ENCODE measurements around the gene ACOX2.

The ACOX2 gene

DNA sequence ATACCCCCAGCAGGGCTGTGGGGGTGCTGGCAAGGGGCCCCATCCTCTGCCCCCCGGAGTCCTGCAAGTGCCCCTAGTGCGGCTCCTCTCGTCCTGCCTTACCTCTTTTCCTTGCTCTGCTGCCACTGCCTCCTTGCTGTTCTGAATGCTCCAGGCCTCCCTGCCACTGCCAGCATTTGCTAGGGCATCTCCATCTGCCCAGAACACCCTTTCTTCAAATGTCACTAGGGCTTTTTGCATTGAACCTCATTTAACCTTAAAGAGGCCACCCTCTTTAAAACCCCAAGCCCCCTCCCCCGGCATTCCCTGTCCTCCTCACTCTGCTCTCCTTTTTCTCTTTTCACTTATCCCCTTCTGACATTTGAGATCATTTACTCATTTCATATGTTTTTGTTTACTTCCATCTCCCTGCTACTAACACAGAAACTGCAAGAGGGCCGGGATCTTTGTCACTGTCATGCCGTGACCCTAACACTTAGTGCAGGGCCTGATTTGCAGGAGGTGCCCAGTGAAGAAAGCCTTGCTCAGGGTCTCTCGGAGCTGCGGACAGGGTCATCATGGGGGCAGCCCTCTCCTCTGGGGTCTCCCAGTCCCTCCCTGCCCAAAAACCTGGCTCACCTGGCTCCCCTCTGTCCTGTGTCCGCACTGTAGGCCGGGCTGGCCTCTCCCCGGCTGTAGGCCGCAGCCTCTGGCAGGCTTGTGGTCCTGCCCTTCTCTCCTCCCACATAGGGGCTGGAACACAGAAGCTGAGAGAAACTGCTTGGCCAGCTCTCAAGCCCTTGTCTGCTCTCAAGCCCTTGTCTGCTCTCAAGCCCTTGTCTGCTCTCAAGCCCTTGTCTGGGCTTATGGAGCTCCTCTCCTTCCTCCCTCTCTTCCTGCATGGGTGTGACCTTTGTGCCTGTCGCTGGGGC is at the start of gene ACOX2:
Gene ACOX2 (minus strand): TSS at position 690 of the 911 bp plus-strand sequence. CDS start 2,084 bp downstream, outside the sequence.
- no peak for DNase-seq (ENCODE audit: low read depth in 2 of 2, low spot score in 1 of 2)

DNA sequence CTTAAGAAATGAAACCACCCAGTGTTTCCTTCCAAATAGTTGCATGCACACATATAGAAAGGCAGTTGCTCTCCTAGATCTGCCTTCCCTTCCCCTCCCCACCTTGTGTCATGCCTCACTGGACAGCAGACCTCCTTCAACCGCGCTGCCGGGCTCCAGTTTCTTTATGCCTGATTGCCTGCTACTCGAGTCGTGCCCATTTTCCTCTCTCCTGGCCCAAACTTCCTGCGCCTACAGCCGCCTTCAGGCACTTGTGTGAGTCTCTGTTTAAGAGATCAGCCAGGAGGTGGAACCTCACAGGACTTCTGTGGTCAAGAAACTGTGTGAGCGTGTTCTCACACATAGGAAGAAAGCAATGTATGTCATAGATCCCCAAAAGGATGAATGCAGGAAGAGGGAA is 49.0 kb upstream of the ACOX2 start:
- no peak for DNase-seq (ENCODE audit: low read depth in 2 of 2, low spot score in 1 of 2)

DNA sequence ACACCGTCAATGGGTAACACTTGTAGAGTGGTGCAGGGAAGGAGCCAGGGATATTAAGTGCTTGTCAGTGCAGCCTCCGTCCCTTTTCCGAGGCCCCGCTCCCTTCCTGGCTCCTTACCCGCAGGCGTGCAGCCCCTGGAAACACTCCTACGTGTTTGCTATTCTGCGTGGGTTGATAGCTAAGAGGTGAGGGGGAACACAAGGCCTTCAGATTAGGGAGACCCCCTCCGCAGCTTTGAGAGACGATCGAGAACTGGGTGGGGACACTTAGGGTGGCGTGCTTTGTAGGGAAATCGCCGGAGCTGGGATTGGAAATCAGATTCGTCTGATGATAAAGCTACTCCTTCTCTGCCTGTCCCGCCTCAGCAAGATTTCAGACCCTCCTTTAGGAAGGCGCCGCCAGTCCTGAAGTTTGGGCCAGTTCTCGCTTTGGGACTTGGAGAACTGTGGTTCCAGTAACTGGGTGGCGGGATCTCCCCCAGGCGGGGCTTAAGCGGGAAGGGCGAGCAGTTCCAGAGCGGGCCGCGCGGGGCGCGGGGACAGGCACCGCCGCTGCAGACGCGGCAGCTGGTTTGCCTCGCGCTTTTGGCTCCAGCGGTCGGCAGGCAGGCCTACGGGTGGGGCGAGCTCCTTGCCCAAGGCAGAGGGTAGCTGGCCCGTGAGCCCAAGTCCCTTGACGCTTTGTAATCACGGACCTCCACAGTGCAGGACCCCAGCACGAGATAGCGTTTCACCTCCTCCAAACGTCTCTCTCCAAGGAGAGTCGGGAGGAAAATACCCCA is 48.2 kb upstream of the ACOX2 start:
- no peak for DNase-seq (ENCODE audit: low read depth in 2 of 2, low spot score in 1 of 2)

DNA sequence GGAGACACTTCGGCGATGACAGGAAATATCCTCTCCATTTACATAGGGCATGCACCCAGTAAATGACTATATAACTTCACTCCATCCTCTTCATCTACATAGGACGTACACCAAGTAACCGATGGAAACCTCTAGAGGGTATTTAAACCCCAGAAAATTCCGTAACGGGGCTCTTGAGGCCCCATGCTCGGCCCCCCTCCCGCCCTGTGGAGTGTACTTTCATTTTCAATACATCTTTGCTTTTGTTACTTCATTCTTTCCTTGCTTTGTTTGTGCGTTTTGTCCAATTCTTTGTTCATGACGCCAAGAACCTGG is 47.7 kb upstream of the ACOX2 start:
- DNase-seq (ENCODE audit: low read depth in 2 of 2, low spot score in 1 of 2) = no peak

DNA sequence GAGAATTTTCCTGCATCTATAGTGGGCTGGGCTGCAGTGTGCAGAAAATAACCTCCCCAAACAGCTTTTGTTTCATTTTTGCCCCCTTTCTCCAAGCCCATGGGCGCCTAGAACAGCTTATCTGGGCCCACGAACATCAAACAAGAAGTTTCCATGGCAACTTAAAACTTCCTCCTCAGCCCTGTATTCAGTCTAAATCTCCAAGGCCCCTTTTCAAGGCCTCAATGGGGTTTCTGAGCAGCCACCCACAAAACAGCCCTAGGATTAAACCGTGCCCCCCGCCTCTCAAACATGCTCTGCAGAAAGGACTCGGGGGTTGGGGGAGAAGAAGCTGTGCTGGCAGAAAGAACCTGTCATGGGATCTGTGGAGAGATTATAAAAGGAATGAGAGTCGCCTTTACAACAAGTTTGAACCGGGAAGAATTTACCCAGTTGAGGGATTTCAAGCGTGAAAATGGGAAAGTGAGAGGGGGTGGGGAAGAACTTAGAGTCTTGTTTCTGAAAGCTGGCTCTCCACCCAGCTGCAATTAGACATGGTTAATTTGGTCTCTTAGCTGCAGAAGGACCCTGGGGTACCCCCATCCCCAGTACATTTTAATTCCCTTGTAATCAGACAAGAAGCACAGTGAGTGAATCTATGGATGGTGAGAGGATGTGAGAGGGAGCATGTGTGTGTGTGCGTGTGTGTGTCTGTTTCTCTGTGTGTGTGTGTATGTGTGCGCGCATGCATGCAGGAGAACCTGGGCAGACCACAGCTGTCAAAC is 44.5 kb upstream of the ACOX2 start:
- DNase-seq (ENCODE audit: low read depth in 2 of 2, low spot score in 1 of 2) = no peak

DNA sequence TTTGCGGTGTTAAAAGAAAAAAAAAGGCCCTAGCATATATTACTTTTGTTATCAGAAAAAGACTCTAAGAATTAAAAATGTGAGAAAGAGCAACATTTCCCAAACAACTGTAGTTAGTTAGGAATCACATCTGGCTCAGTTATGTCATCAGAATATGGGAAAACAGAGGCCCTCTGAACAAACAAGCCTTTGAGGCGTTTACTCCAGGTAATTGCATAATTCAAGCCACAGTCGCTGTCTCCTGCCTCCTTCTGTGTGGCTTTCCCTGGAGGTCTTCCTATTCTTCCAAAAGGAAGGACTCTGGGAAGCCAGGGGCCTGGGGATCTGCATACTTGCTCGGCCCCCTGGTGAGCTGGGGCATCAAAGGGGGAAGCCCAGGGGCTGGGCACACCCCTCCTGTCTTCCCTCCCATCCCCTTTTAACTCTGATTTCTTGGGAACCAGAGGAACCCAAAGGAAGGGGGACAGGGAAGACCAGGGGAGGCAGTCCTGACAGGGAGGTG is 43.9 kb upstream of the ACOX2 start:
- no peak for DNase-seq (ENCODE audit: low read depth in 2 of 2, low spot score in 1 of 2)

DNA sequence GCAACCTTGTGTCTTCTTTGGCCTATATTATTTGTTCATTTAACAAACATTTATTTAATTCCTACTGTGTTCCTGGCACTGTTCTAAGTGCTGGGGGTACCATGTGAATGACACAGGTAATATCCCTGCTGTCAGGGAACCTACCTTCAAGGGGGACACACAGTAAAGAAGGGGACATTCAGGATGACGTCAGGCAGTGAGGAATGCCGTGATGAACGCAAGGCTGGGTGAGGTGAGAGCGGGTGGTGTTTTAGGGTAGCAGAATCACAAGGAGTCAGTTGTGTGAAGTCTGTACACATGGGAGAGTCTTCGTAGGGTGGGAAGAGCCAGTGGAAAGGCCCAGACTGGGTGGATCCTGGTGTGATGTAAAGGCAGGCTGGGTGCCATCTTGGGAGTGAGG is 41.9 kb upstream of the ACOX2 start:
- DNase-seq (ENCODE audit: low read depth in 2 of 2, low spot score in 1 of 2) = no peak

DNA sequence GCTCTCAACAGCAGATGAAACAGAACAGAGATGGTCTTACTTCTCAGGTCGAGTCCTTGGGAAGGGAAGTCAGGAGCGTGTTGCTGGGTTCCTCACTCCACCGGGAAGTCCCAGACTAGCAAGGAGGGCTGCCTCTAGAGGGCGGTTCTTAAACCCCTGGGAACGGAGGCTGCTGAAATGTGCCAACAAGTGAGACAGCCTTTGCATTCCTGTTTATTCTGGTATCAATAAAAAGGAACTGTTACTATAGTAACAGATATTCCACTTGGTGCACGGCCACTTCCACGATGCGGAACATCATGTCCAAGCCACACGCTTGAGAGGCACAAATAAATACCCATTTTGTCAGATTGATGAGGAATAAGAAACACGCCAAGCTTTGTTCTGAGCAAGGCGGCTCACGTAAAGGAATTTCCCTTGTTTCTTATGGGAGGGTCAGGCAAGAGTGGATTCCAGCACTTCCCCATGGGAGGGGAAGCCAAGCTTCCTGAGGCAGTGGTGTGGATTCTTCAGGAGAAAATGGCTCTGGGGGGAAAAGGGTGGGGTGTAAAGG is 40.4 kb upstream of the ACOX2 start, which contains the start of gene FAM107A:
Gene FAM107A (minus strand): TSS at position 123 of the 553 bp plus-strand sequence. CDS start 7,531 bp downstream, outside the sequence.
- DNase-seq (ENCODE audit: low read depth in 2 of 2, low spot score in 1 of 2) = no peak

DNA sequence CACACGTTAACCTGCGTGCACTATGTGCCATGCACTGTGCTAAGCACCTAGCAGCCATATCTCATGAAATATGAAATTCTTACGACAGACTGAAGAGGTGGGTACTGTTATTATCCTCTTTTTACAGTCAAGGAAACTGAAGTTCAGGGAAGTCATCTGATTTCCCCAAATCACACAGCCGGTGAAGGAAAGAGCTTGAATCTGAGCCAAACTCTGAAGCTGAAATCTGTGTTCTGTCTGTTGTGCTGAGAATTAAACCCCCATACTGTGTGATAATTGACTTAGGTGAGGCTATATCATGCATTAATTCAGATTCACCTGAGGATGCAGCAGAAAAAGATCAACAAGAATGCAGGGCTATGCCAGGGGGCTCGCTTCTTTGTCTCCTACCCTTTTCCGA is 39.7 kb upstream of the ACOX2 start:
- DNase-seq (ENCODE audit: low read depth in 2 of 2, low spot score in 1 of 2) = no peak

DNA sequence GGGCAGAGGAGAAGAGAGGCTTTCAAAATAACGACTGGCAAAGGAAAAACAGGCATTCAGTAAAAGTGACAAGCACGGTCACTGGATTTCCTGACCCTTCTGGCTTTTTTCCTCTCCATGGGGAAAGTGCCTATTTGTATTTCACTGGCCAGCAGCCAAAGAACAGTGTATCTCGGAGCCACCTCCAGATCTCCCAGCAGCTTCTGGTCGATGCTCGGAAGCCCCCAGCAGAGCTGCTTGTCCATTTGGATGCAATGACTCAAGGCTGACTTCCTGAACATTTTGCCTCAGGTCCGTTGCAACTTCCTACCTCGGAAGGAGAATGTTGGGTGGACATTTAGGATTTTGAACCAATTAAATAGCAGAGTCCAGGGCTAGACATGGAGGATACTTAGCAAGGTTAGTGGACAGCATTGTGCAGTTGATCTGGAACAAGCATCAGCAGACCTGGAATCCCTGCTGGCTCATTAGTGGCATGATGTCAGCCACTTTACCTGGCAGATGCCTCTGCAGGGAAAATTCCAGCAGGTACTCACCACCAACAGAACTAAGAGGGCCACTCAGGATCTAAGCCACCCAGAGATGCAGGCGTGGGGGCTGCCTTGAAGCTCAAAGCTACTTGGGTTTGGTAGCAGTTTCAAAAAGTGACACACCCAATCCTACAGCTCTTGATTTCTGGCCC is 39.1 kb upstream of the ACOX2 start:
- DNase-seq (ENCODE audit: low read depth in 2 of 2, low spot score in 1 of 2) = no peak

DNA sequence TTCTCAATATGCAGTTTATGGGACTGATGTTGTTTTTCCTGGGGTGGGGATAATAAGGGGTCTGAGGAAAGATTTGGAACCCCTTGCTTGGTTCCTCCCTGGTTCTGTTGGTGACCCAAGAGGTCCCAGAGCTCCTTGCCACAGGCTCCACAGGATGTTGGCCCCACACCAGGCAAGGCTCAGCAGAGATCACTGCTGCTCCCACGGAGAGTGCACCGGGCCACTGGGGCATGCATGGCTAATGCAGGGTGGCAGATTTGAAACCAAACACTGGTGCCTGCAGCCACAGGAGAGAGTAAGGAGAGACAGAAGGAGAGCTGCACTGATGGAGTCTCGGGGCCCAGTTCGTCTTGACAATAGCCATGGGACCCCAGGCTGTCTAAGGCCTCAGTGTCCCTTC is 37.7 kb upstream of the ACOX2 start:
- no peak for DNase-seq (ENCODE audit: low read depth in 2 of 2, low spot score in 1 of 2)

DNA sequence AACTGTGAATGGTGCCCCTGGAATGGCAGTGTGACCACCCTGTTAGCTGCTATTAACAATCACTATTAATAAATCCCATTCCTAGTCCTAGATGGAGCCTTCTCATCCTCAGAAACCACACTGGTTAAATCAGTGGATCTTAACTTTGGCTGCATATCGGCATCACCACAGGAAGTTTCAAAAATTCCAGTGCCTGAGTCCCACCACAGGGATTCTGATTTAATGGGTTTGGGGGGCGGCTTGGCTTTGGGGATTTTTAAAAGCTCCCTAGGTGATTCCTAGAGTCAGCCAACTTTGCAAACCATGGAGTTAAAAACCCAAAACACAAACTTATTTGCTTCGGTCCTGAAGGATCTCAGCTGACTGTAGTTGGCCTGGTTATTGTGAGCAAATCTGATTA is 37.1 kb upstream of the ACOX2 start:
- DNase-seq (ENCODE audit: low read depth in 2 of 2, low spot score in 1 of 2) = no peak

DNA sequence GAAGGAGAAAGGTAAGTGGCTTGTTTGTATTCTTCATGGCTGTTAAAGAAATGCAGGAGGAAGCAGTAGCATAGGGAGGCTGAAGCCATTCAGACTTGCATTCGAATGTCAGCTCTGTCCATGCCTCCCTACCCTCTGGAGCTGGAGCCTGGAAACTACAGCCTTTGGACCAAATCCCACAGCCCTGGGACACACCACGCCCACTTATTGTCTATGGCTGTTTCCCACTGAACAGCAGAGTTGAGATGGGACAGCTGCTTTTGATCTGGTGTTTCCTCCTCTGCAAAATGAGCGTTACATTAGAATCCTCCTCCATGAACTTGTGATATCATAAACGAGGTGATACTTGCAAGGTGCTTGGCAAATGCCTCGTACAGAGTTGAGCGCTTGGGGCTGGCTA is 36.6 kb upstream of the ACOX2 start:
- no peak for DNase-seq (ENCODE audit: low read depth in 2 of 2, low spot score in 1 of 2)

DNA sequence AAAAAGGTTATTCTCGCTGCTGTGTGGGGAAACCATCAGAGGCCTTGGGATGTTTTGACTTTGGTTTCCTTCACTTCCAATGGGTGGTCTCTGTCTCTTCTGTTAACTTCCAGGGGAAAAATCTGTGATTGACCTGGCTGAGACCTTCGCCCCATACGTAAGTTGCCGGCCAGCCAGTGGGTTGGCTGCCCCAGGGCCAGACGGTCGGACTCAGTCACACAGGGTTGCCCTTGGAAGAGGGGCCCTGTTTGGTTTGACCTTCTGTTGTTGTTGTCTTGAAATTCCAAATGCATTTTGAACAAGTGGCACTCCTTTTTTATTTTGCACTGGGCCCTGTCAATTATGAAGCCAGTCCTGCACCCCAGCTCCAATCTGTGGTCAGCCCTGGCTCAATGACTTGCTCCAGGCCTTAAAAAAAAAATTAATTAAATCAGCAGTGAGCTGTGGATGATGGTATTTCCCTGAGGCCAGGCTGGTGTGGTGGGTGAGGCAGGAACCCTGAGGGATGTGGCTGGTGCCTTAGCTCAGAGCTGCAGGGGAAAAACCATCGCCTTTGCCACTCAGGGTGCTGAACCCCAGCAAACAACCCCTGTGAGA is 35.7 kb upstream of the ACOX2 start:
- no peak for DNase-seq (ENCODE audit: low read depth in 2 of 2, low spot score in 1 of 2)

DNA sequence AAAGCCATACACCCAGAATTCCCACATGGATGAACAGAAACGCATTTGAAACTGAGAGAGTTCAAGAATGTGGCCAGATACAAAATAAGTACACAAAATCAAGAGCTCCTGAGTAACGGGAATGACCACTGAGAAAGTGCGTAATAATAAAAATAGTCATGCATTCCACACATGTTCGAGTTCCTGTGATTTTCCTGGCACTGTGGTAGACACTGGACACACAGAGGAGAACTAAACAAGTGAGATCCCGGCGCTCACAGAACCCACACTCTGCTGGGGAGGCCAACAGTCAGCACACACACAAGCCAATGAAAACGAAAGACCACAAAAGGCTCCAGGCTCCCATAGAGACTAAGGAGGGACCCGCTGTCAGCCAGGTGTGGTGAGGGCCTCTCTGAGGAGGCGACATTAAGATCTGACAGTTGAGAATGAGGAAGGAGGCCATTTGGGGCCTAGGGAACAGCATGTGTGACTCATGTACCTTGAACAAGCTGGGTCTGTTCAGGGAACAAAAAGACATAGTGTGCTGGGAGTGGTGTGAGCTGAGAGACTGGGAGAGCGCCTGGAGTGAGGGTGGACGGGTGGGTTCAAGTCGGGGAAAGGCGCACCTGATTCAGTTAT is 35.1 kb upstream of the ACOX2 start:
- DNase-seq (ENCODE audit: low read depth in 2 of 2, low spot score in 1 of 2) = no peak

DNA sequence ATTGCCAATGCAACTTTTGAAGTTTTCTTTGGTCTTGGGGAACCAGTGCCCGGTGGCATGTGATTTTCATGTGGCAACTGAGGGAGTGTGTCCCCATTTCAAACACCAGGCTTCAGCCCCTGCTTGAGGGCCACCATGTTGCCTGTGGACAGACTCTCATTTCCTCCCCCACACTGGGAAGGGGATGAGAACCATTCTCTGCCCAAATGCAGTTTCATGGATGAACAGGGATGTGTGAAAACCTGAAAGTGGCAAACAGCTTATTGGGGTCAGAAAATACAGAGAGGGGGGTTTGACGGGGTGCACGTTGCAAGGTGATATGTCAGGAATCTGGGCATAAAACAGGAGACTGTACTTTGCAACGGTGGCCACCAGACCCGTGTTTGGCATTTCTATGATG is 33.9 kb upstream of the ACOX2 start:
- DNase-seq (ENCODE audit: low read depth in 2 of 2, low spot score in 1 of 2) = no peak

DNA sequence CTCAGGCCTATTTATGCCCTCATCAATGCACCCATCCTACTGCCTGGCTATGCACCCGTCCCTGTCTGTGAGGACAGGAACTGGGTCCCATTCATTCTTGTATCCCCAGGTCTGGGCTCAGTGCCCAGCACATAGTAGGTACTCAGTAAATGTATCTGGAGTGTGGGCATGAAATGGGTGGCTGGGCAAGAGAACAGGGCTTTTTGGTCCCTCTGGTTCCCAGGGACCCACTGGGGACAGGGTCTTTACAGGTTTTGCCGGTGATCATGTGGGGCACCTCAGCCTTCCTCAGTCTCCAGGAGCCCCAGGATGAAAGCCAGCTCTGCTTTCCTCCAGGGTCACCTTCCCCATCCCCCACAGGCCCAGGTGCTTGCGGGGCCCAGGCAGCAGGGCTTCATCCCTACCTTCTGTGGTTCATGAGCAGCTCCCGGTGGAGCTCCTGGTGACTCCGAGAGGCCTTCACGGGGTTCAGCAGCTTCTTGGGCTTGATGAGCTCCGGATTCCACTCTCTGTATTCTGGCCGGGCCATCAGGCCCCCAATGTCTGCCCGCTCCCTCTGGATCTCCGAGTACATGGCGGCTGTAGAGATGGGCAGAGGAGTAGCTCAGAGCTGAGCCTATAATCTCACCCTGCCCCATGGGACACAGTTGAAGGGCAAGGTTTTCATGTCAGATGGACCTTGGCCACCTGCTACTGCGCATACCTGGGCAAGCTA is 32.5 kb upstream of the ACOX2 start:
- DNase-seq (ENCODE audit: low read depth in 2 of 2, low spot score in 1 of 2) = no peak

DNA sequence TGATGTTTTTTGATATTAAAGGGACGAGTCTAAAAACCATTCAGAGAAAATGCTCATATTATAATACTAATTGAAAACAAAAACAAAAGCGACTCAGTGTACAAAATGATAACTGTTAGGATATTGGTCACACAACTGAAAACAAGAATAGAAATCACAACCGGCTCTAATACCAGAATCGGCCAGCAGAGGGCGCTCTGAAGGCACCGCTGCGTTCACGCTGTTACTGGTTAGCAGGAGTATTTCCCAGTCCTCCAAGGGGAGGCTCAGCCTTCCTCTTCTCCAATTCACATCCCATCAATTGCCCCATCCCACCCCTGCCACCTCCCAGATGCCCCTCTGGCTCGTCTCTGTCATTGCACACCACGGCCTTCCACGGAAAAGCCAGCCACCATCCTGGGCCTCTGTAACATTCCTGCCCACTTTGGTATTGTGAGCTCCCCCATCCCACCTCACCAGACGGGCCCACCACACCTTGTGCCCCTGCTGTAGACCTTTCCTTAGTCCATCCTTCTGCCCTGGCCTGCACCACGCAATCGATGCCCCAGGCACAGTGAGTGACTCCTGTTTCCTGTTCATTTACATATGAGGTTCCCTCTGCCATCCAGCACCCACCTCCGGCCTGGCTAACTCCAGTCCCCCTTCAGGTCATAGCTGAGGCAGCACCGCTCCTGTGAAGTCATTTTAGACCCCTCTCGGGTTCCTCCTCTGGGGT is 31.7 kb upstream of the ACOX2 start:
- DNase-seq (ENCODE audit: low read depth in 2 of 2, low spot score in 1 of 2) = peak; percentile 38 to 67

DNA sequence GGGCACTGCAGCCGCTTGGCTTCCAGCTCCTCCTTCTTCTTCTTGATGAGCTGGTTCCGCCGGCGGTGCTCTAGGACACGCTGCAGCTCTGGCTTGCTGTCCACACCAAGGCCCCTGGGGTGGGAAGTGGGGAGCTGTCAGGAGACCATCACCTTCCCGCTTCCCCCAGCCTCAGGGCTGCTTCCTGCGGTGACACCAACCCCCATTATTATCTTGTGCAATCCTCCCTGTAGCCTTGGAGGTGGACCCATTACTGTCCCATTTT is 30.2 kb upstream of the ACOX2 start:
- DNase-seq (ENCODE audit: low read depth in 2 of 2, low spot score in 1 of 2) = no peak
